ENCODE results near the gene ELFN1. TPM values are rescaled to one million over a fixed set of nuclear protein-coding genes. Genes with fewer than 3 reads are reported as not detected.

Gene ELFN1
- polyA plus RNA-seq, 1 of the 3 experiments (the other 2 are of a cell fraction), result 0.05 TPM

- TF ChIP-seq USF1 (IDR thresholded peaks at IDR 0.05; ENCODE audit: borderline replicate concordance, low read depth), result no peak
Measured at GRCh38 chr7:1729183-1729582, 59.1 kb downstream of the ELFN1 start (continued).

- H3K36me3 ChIP-seq (replicated peaks in 1 of 2; ENCODE audit: control insufficient read depth in 1 of 2, insufficient read depth in 2 of 2, low read length in 1 of 2), result no peaks in the 10 kb centered on the region
- no peak overlapping the region for H2AFZ ChIP-seq (ENCODE audit: low read depth)
- no peak overlapping the region; a peak in 1 of 4 replicates for H3K27ac ChIP-seq (ENCODE audit: low read depth in 2 of 2, low read length in 1 of 2)
- no peaks in the 10 kb centered on the region for H3K9me3 ChIP-seq
- no peak overlapping the region for H3K9ac ChIP-seq
- H3K4me2 ChIP-seq, result no peak overlapping the region
- H4K20me1 ChIP-seq (ENCODE audit: insufficient read depth), result no peaks in the 10 kb centered on the region
- H3K9me2 ChIP-seq, result no peaks in the 10 kb centered on the region
- no peak for DNase-seq
- H3K27me3 ChIP-seq (ENCODE audit: insufficient read depth), result peaks cover 23% of the 10 kb centered on the region
- no peaks in the 10 kb centered on the region for H3F3A ChIP-seq (replicated peaks; ENCODE audit: insufficient read depth)
- no peaks in the 10 kb centered on the region for H3K79me2 ChIP-seq (ENCODE audit: insufficient read depth)
- H3K4me1 ChIP-seq (ENCODE audit: control insufficient read depth in 1 of 2, insufficient read depth in 2 of 2, low read depth in 1 of 2, low read length in 1 of 2), result peaks cover 0 to 27% of the 10 kb centered on the region in 2 experiments; a peak in 1 of 4 replicates
- TF ChIP-seq TAF1 (IDR thresholded peaks at IDR 0.05; ENCODE audit: borderline replicate concordance, low read depth, low read length), result no peak
- TF ChIP-seq RXRA (IDR thresholded peaks at IDR 0.05; ENCODE audit: borderline replicate concordance, low read depth), result no peak
- TF ChIP-seq POLR2AphosphoS5 (IDR thresholded peaks at IDR 0.05; ENCODE audit: low read depth, low read length), result no peak
- ChIA-PET CTCF (interaction anchor here (0.7 to 2.5 kb wide), 8 partner anchors 9 to 65 kb away, joined by 3 to 9 read pairs (median 3); no protein-coding TSS in a partner anchor), POLR2A (no interaction called here)
- WGBS (ENCODE audit: low lambda C conversion rate), result 75% methylated on average over 14 of the region's 16 CpGs
- H3K4me3 ChIP-seq (ENCODE audit: low read depth in 2 of 2, low read length in 1 of 2), result no peak overlapping the region
Measured at GRCh38 chr7:1729773-1730172, 59.7 kb downstream of the ELFN1 start.

GRCh38 chr7:1732072-1732471, 62.0 kb downstream of the ELFN1 start:
- CTCF ChIA-PET, result interaction anchor here (1.1 kb wide), 1 partner anchor 22 kb away, joined by 3 read pairs; no protein-coding TSS in a partner anchor
- no peaks in the 10 kb centered on the region for H3K9me3 ChIP-seq
- no peak overlapping the region for H3K9ac ChIP-seq
- no peaks in the 10 kb centered on the region for H3K79me2 ChIP-seq (ENCODE audit: insufficient read depth)
- no peak overlapping the region for H3K4me3 ChIP-seq (ENCODE audit: low read depth in 2 of 2, low read length in 1 of 2)
- H2AFZ ChIP-seq (ENCODE audit: low read depth), result no peak overlapping the region
- H3K4me2 ChIP-seq, result no peak overlapping the region
- H3F3A ChIP-seq (replicated peaks; ENCODE audit: insufficient read depth), result no peaks in the 10 kb centered on the region
- peaks cover 0 to 24% of the 10 kb centered on the region in 2 experiments; a peak in 1 of 4 replicates for H3K4me1 ChIP-seq (ENCODE audit: control insufficient read depth in 1 of 2, insufficient read depth in 2 of 2, low read depth in 1 of 2, low read length in 1 of 2)
- H3K27ac ChIP-seq (ENCODE audit: low read depth in 2 of 2, low read length in 1 of 2), result no peak overlapping the region
- H3K27me3 ChIP-seq (ENCODE audit: insufficient read depth), result peaks cover 35% of the 10 kb centered on the region
- no peaks in the 10 kb centered on the region for H3K9me2 ChIP-seq
- no peaks in the 10 kb centered on the region for H4K20me1 ChIP-seq (ENCODE audit: insufficient read depth)
- POLR2A ChIA-PET, result interaction anchor here (0.9 kb wide), 1 partner anchor 11 kb away, joined by 4 read pairs; no protein-coding TSS in a partner anchor
- DNase-seq, result no peak
- whole genome bisulfite sequencing (ENCODE audit: low lambda C conversion rate), result 64% methylated on average over 7 of the region's 7 CpGs
- H3K36me3 ChIP-seq (replicated peaks in 1 of 2; ENCODE audit: control insufficient read depth in 1 of 2, insufficient read depth in 2 of 2, low read length in 1 of 2), result no peaks in the 10 kb centered on the region
- no peak for TF ChIP-seq RCOR1 (IDR thresholded peaks at IDR 0.05; ENCODE audit: low read length)
- no peak for TF ChIP-seq RFX5 (IDR thresholded peaks at IDR 0.05; ENCODE audit: low read length)
- TF ChIP-seq EZH2phosphoT487 (IDR thresholded peaks at IDR 0.05; ENCODE audit: borderline replicate concordance, low read depth), result no peak
- no peak for TF ChIP-seq FOXM1 (IDR thresholded peaks at IDR 0.05; ENCODE audit: low read depth)
- TF ChIP-seq RAD21 (IDR thresholded peaks at IDR 0.05; ENCODE audit: low read length), result no peak
- TF ChIP-seq FOXJ3 (CRISPR knock-in tag; IDR thresholded peaks at IDR 0.05), result no peak
- no peak for TF ChIP-seq TCF12 (IDR thresholded peaks at IDR 0.05)
- no peak for TF ChIP-seq FOSL2 (IDR thresholded peaks at IDR 0.05; ENCODE audit: borderline replicate concordance, low read depth)
- no peak for TF ChIP-seq USF2 (IDR thresholded peaks at IDR 0.05; ENCODE audit: borderline replicate concordance, low read depth, low read length)
- TF ChIP-seq NRF1 (IDR thresholded peaks at IDR 0.05; ENCODE audit: low read depth, low read length), result no peak
- no peak for TF ChIP-seq MXI1 (IDR thresholded peaks at IDR 0.05; ENCODE audit: low read depth, low read length)
- TF ChIP-seq EP300 (IDR thresholded peaks at IDR 0.05; ENCODE audit: borderline replicate concordance in 1 of 2, low read depth in 1 of 2, low read length in 1 of 2), result no peak
- no peak for TF ChIP-seq USF1 (IDR thresholded peaks at IDR 0.05; ENCODE audit: borderline replicate concordance, low read depth)
- TF ChIP-seq YY1 (IDR thresholded peaks at IDR 0.05; ENCODE audit: low read depth), result no peak
- TF ChIP-seq GABPA (IDR thresholded peaks at IDR 0.05; ENCODE audit: low read depth), result no peak
- TF ChIP-seq SIN3A (IDR thresholded peaks at IDR 0.05; ENCODE audit: borderline replicate concordance, low read depth, low read length), result no peak
- TF ChIP-seq CTCF (IDR thresholded peaks at IDR 0.05), result no peak
- no peak for TF ChIP-seq TEAD4 (IDR thresholded peaks at IDR 0.05; ENCODE audit: borderline replicate concordance, insufficient read depth)
- no peak for TF ChIP-seq MAX (IDR thresholded peaks at IDR 0.05; ENCODE audit: low read depth)
